H9 (cell line): ENCODE results near the gene MAPK4. TPM values are rescaled to one million over a fixed set of nuclear protein-coding genes. Genes with fewer than 3 reads are reported as not detected.

ENCODE experiments used
- DNase-seq: peaks from one replicate; pipeline ENCODE4 v3.0.0-alpha.2; 2017
- H2AFZ ChIP-seq: one replicate; pipeline ENCODE4 v1.6.1; 2013; ENCODE audit warnings: mild to moderate bottlenecking, low read length, control low read depth, moderate library complexity
- H2AK5ac ChIP-seq: 2 replicates; pipeline ENCODE4 v1.6.1; 2013; ENCODE audit warnings: low read length, control low read depth, mixed read lengths; ENCODE audit not compliant: insufficient read length
- H2BK120ac ChIP-seq: one replicate; pipeline ENCODE4 v1.6.1; 2013; ENCODE audit warnings: low read depth, mild to moderate bottlenecking, low read length, control low read depth, inconsistent platforms; ENCODE audit not compliant: poor library complexity, severe bottlenecking
- H2BK12ac ChIP-seq: 2 replicates; pipeline ENCODE4 v1.6.1; 2013; ENCODE audit warnings: low read length, control low read depth, mixed read lengths, low read depth; ENCODE audit not compliant: insufficient read length
- H2BK15ac ChIP-seq: 2 replicates; pipeline ENCODE4 v1.6.1; 2013; ENCODE audit warnings: low read depth, low read length, control low read depth
- H2BK20ac ChIP-seq: one replicate; pipeline ENCODE4 v1.6.1; 2013; ENCODE audit warnings: low read depth, mild to moderate bottlenecking, low read length, control low read depth, inconsistent platforms; ENCODE audit not compliant: poor library complexity, severe bottlenecking
- H2BK5ac ChIP-seq: 2 replicates; pipeline ENCODE4 v1.6.1; 2013; ENCODE audit warnings: low read length, control low read depth, mixed read lengths; ENCODE audit not compliant: insufficient read length
- H3K14ac ChIP-seq: 2 replicates; pipeline ENCODE4 v1.6.1; 2013; ENCODE audit warnings: low read length, control low read depth; ENCODE audit not compliant: insufficient read depth
- H3K18ac ChIP-seq: 2 replicates; pipeline ENCODE4 v1.6.1; 2013; ENCODE audit warnings: low read depth, mild to moderate bottlenecking, mixed read lengths, low read length, control low read depth; ENCODE audit not compliant: insufficient read length
- H3K23ac ChIP-seq: 2 replicates; pipeline ENCODE4 v1.6.1; 2013; ENCODE audit warnings: low read length, control low read depth, mixed read lengths, low read depth; ENCODE audit not compliant: insufficient read length
- H3K23me2 ChIP-seq: 2 replicates; pipeline ENCODE4 v1.6.1; 2013; ENCODE audit warnings: low read depth, mild to moderate bottlenecking, mixed read lengths, low read length, control low read depth; ENCODE audit not compliant: insufficient read length, poor library complexity, severe bottlenecking
- H3K27ac ChIP-seq: 2 replicates; pipeline ENCODE4 v1.5.1; 2013; ENCODE audit warnings: low read length, control low read depth, mixed read lengths, low read depth; ENCODE audit not compliant: insufficient read length
- H3K27me3 ChIP-seq: 2 replicates; pipeline ENCODE4 v1.6.1; 2013; ENCODE audit warnings: low read length, control low read depth, inconsistent platforms; ENCODE audit not compliant: insufficient read depth
- H3K4ac ChIP-seq: 2 replicates; pipeline ENCODE4 v1.6.1; 2013; ENCODE audit warnings: low read depth, mild to moderate bottlenecking, control low read depth, inconsistent platforms, low read length, moderate library complexity
- H3K4me1 ChIP-seq: 2 replicates; pipeline ENCODE4 v1.6.1; 2013; ENCODE audit warnings: low read length, control low read depth, inconsistent platforms; ENCODE audit not compliant: insufficient read depth
- H3K4me2 ChIP-seq: 2 replicates; pipeline ENCODE4 v1.6.1; 2013; ENCODE audit warnings: low read length, control low read depth, mixed read lengths; ENCODE audit not compliant: insufficient read length, insufficient read depth
- H3K56ac ChIP-seq: 2 replicates; pipeline ENCODE4 v1.6.1; 2013; ENCODE audit warnings: low read depth, mild to moderate bottlenecking, mixed read lengths, low read length, control low read depth; ENCODE audit not compliant: insufficient read length
- H3K79me1 ChIP-seq: 2 replicates; pipeline ENCODE4 v1.6.1; 2013; ENCODE audit warnings: low read depth, mild to moderate bottlenecking, moderate library complexity, low read length, control low read depth, inconsistent platforms; ENCODE audit not compliant: insufficient read depth, poor library complexity, severe bottlenecking
- H3K79me2 ChIP-seq: 2 replicates; pipeline ENCODE4 v1.6.1; 2013; ENCODE audit warnings: low read length, control low read depth, inconsistent platforms; ENCODE audit not compliant: insufficient read depth
- H3K9ac ChIP-seq: 2 replicates; pipeline ENCODE4 v1.6.1; 2013; ENCODE audit warnings: low read length, control low read depth, mixed read lengths; ENCODE audit not compliant: insufficient read length; ENCODE audit errors: extremely low read depth
- H3K9me3 ChIP-seq: one replicate; pipeline ENCODE4 v1.6.1; 2013; ENCODE audit warnings: low read depth, low read length, inconsistent platforms; ENCODE audit not compliant: control insufficient read depth
- H3T11ph ChIP-seq: one replicate; pipeline ENCODE4 v1.6.1; 2013; ENCODE audit warnings: mild to moderate bottlenecking, low read length, control low read depth, inconsistent platforms
- H4K20me1 ChIP-seq: one replicate; pipeline ENCODE4 v1.6.1; 2013; ENCODE audit not compliant: control insufficient read depth, insufficient read length, insufficient read depth
- H4K5ac ChIP-seq: 2 replicates; pipeline ENCODE4 v1.6.1; 2013; ENCODE audit warnings: low read depth, mild to moderate bottlenecking, mixed read lengths, low read length, control low read depth; ENCODE audit not compliant: insufficient read length
- H4K8ac ChIP-seq: replicated peaks from 2 replicates; pipeline ENCODE4 v1.6.1; 2013; ENCODE audit warnings: low read length, control low read depth, mixed read lengths, low read depth; ENCODE audit not compliant: insufficient read length
- H4K91ac ChIP-seq: 2 replicates; pipeline ENCODE4 v1.6.1; 2013; ENCODE audit warnings: low read depth, mild to moderate bottlenecking, moderate library complexity, mixed read lengths, low read length, control low read depth; ENCODE audit not compliant: insufficient read length
- H3K27ac Mint-ChIP-seq, 3 experiments: 2 replicates in 2 of 3; 3 replicates in 1 of 3; pipeline ENCODE4 v1.8.0; 2020 to 2021; ENCODE audit warnings: mixed read lengths in 3 of 3, mild to moderate bottlenecking in 1 of 3, moderate library complexity in 1 of 3
- H3K27me3 Mint-ChIP-seq: 2 replicates; pipeline ENCODE4 v1.8.0; 2021; ENCODE audit warnings: low read depth, mild to moderate bottlenecking, moderate library complexity, mixed read lengths
- H3K36me3 Mint-ChIP-seq, 3 experiments: 2 replicates in 2 of 3; 3 replicates in 1 of 3; pipeline ENCODE4 v1.8.0; 2020 to 2021; ENCODE audit warnings: low read depth in 3 of 3, mixed read lengths in 3 of 3; ENCODE audit not compliant: insufficient read depth in 1 of 3
- H3K4me1 Mint-ChIP-seq, 2 experiments: 2 replicates each; pipeline ENCODE4 v1.8.0; 2020; ENCODE audit warnings: mixed read lengths in 2 of 2
- H3K4me3 Mint-ChIP-seq, 2 experiments: 2 replicates in 1 of 2; 3 replicates in 1 of 2; pipeline ENCODE4 v1.8.0; 2020 to 2021; ENCODE audit warnings: mild to moderate bottlenecking in 2 of 2, mixed read lengths in 2 of 2, moderate library complexity in 1 of 2
- H3K9me3 Mint-ChIP-seq, 2 experiments: 2 replicates in 1 of 2; 3 replicates in 1 of 2; pipeline ENCODE4 v1.8.0; 2020; ENCODE audit warnings: mild to moderate bottlenecking in 2 of 2, mixed read lengths in 2 of 2, moderate library complexity in 1 of 2
- CTCF ChIP-seq: fragments of 200-600 bp; sonication (generic); conservative IDR thresholded peaks from 3 replicates; pipeline ENCODE4 v1.8.0; 2021; ENCODE audit warnings: antibody characterized with exemption, mild to moderate bottlenecking
- WGBS: extraction: QIAGEN DNeasy Blood & Tissue Kit; methylation state at CpG from one replicate; pipeline ENCODE4 v1.1.7; 2013; ENCODE audit warnings: missing lambda C conversion rate, low lambda C conversion rate, mixed read lengths; ENCODE audit not compliant: insufficient read length; ENCODE audit errors: extremely low coverage; 5-methylcytosine and 5-hydroxymethylcytosine counted together
- total RNA-seq: library from RNA; stranded (reverse); gene quantifications from 2 replicates; pipeline ENCODE4 v1.2.1, GENCODE V29; 2021

The MAPK4 gene
- total RNA-seq, 1 experiment from 2014 or later = 1.6 TPM

GRCh38 chr18:50629148-50629631 lies 69.3 kb downstream of the MAPK4 start:
- no peak overlapping the region for H2BK15ac ChIP-seq
- H3K9ac ChIP-seq = no peak overlapping the region
- no peak overlapping the region for H2BK120ac ChIP-seq
- H3K9me3 ChIP-seq = no peaks in the 10 kb centered on the region
- no peak overlapping the region for H2AK5ac ChIP-seq
- Mint-ChIP-seq H3K9me3 (no peaks in the 10 kb centered on the region; a peak in 1 of 5 replicates), H3K4me1 (peaks cover 22 to 36% of the 10 kb centered on the region in 2 experiments), H3K27ac (no peak overlapping the region; a peak in 1 of 7 replicates), H3K4me3 (no peak overlapping the region), H3K27me3 (no peaks in the 10 kb centered on the region; the same call in 1 of the 2 replicates), H3K36me3 (peaks cover 0 to 4% (median 3%) of the 10 kb centered on the region in 3 experiments; a peak in 4 of 7 replicates)
- no peaks in the 10 kb centered on the region for H3K27me3 ChIP-seq
- no peak for TF ChIP-seq CTCF
- no peaks in the 10 kb centered on the region for H3K79me1 ChIP-seq
- no peak for DNase-seq
- H3T11ph ChIP-seq = no peak overlapping the region
- no peaks in the 10 kb centered on the region for H3K79me2 ChIP-seq
- H3K27ac ChIP-seq = no peak overlapping the region
- no peak overlapping the region for H3K14ac ChIP-seq
- no CpG with 5 or more reads among the region's 5 CpGs for WGBS
- H4K91ac ChIP-seq = no peak overlapping the region
- no peak overlapping the region for H2AFZ ChIP-seq
- H3K56ac ChIP-seq = no peak overlapping the region
- H3K4me1 ChIP-seq = no peaks in the 10 kb centered on the region
- no peak overlapping the region for H2BK12ac ChIP-seq
- no peak overlapping the region for H2BK5ac ChIP-seq
- H3K18ac ChIP-seq = no peak overlapping the region
- H4K20me1 ChIP-seq = no peaks in the 10 kb centered on the region
- H3K23ac ChIP-seq = no peak overlapping the region
- H2BK20ac ChIP-seq = no peak overlapping the region
- no peaks in the 10 kb centered on the region for H3K23me2 ChIP-seq
- no peak overlapping the region for H3K4ac ChIP-seq
- H4K8ac ChIP-seq = no peak overlapping the region
- H3K4me2 ChIP-seq = no peak overlapping the region
- no peak overlapping the region for H4K5ac ChIP-seq
